K562 (cell line): ENCODE data around the gene ITPR3.
A peak's percentile ranks its signal among the peaks of the same experiment; 100 is the strongest.

Experiments
- FOSL1 ChIP-seq: fragments of 200-800 bp; sonication (Bioruptor generic); conservative IDR thresholded peaks from 2 replicates; pipeline ENCODE4 v1.6.1; 2016; ENCODE audit warnings: missing genetic modification characterization, missing compliant biosample characterization
- POLR2A ChIP-seq: fragments of 450-650 bp; conservative IDR thresholded peaks from 2 replicates; pipeline ENCODE4 v1.6.1; 2016
- RCOR1 ChIP-seq, 2 experiments: IDR thresholded peaks; 2 replicates each; pipeline ENCODE4 v1.6.1; 2012; ENCODE audit warnings: low read depth in 2 of 2, low read length in 2 of 2, borderline replicate concordance in 1 of 2, improper control_type of control experiment in 1 of 2
- THRB ChIP-seq: fragments of 450-650 bp; formaldehyde crosslinking; conservative IDR thresholded peaks from 2 replicates; pipeline ENCODE4 v1.4.0; 2022; ENCODE audit warnings: mild to moderate bottlenecking, missing genetic modification characterization

- TF ChIP-seq RCOR1 (IDR thresholded peaks at IDR 0.05; ENCODE audit: borderline replicate concordance in 1 of 2, low read depth in 2 of 2, low read length in 2 of 2) (peak in 1 of 2 experiments; percentile 31; a peak in 1 of 4 replicates), FOSL1 (no peak), THRB (no peak), POLR2A (no peak)
Observed at GRCh38 chr6:33632558-33633039, 11.5 kb downstream of the ITPR3 start.
